CD14-positive monocyte (primary cell): ENCODE data around the gene ZNF549. TPM values are rescaled to one million over a fixed set of nuclear protein-coding genes. Genes with fewer than 3 reads are reported as not detected.

Experiments
- DNase-seq, 3 donors: peaks; one replicate each; pipeline ENCODE4 v3.0.0-alpha.2; 2011 to 2022
- H2AFZ ChIP-seq: 2 replicates; pipeline ENCODE4 v1.6.0; 2012; ENCODE audit warnings: mild to moderate bottlenecking, low read depth, low read length, inconsistent platforms; ENCODE audit not compliant: insufficient read depth, poor library complexity, severe bottlenecking
- H3K27ac ChIP-seq, 2 donors: 1 replicate in 1 of 2; 2 replicates in 1 of 2; pipeline ENCODE4 v1.5.1; 2012 to 2013; ENCODE audit warnings: low read length in 2 of 2, control low read depth in 1 of 2, inconsistent platforms in 1 of 2, low read depth in 1 of 2, mild to moderate bottlenecking in 1 of 2
- H3K27me3 ChIP-seq, 2 donors: one replicate each; pipeline versions ENCODE4 v1.6.0 to v1.6.1; 2011 to 2013; ENCODE audit warnings: low read length in 2 of 2; ENCODE audit not compliant: control insufficient read depth in 2 of 2, insufficient read depth in 2 of 2
- H3K36me3 ChIP-seq, 2 donors: replicated peaks in 1 of 2; 1 replicate in 1 of 2; 2 replicates in 1 of 2; pipeline versions ENCODE4 v1.5.1 to v1.6.1; 2012 to 2013; ENCODE audit warnings: low read length in 2 of 2, control low read depth in 1 of 2, inconsistent platforms in 1 of 2, mild to moderate bottlenecking in 1 of 2; ENCODE audit not compliant: insufficient read depth in 2 of 2, control insufficient read depth in 1 of 2
- H3K4me1 ChIP-seq, 2 donors: 1 replicate in 1 of 2; 2 replicates in 1 of 2; pipeline versions ENCODE4 v1.5.1 to v1.6.1; 2012 to 2013; ENCODE audit warnings: low read length in 2 of 2, control low read depth in 1 of 2, inconsistent platforms in 1 of 2, mild to moderate bottlenecking in 1 of 2, moderate library complexity in 1 of 2; ENCODE audit not compliant: insufficient read depth in 2 of 2, control insufficient read depth in 1 of 2
- H3K4me2 ChIP-seq: replicated peaks from 2 replicates; pipeline ENCODE3; 2012; ENCODE audit warnings: low read length, moderate library complexity, mild to moderate bottlenecking; ENCODE audit not compliant: poor library complexity, severe bottlenecking; ENCODE audit errors: extremely low read depth
- H3K4me3 ChIP-seq, 3 experiments: fragments of 200-600 bp in 1 of 3; sonication (generic) in 1 of 3; replicated peaks in 1 of 3; 1 replicate in 2 of 3; 2 replicates in 1 of 3; pipeline ENCODE4 v1.5.1; 2011 to 2013; ENCODE audit warnings: low read length in 3 of 3, mild to moderate bottlenecking in 3 of 3, control low read depth in 2 of 3, low read depth in 2 of 3, inconsistent platforms in 1 of 3, moderate library complexity in 1 of 3
- H3K79me2 ChIP-seq: 2 replicates; pipeline ENCODE4 v1.6.0; 2012; ENCODE audit warnings: mild to moderate bottlenecking, control low read depth, inconsistent platforms, low read length, moderate library complexity; ENCODE audit not compliant: insufficient read depth
- H3K9ac ChIP-seq: 2 replicates; pipeline ENCODE4 v1.6.0; 2017; ENCODE audit warnings: low read length, mild to moderate bottlenecking; ENCODE audit not compliant: insufficient read depth, poor library complexity, severe bottlenecking
- H3K9me3 ChIP-seq, 2 donors: replicated peaks in 1 of 2; 1 replicate in 1 of 2; 2 replicates in 1 of 2; pipeline versions ENCODE4 v1.5.1 to v1.6.1; 2012 to 2013; ENCODE audit warnings: low read length in 2 of 2, control low read depth in 1 of 2; ENCODE audit not compliant: control insufficient read depth in 1 of 2, insufficient read depth in 1 of 2
- H4K20me1 ChIP-seq: 2 replicates; pipeline ENCODE4 v1.6.0; 2012; ENCODE audit warnings: mild to moderate bottlenecking, low read length, control low read depth, moderate library complexity; ENCODE audit not compliant: insufficient read depth
- H3K27ac Mint-ChIP-seq, 7 donors: one replicate each; pipeline ENCODE4 v1.8.0; 2020; ENCODE audit warnings: mild to moderate bottlenecking in 7 of 7, mixed read lengths in 7 of 7, moderate library complexity in 6 of 7, inconsistent platforms in 2 of 7
- H3K27me3 Mint-ChIP-seq, 3 donors: one replicate each; pipeline ENCODE4 v1.8.0; 2021 to 2022; ENCODE audit warnings: low read depth in 3 of 3, mild to moderate bottlenecking in 3 of 3, mixed read lengths in 3 of 3, moderate library complexity in 3 of 3, inconsistent platforms in 1 of 3
- H3K36me3 Mint-ChIP-seq, 2 donors: one replicate each; pipeline ENCODE4 v1.8.0; 2020; ENCODE audit warnings: mixed read lengths in 2 of 2, inconsistent platforms in 1 of 2, mild to moderate bottlenecking in 1 of 2
- H3K4me1 Mint-ChIP-seq: one replicate; pipeline ENCODE4 v1.8.0; 2020; ENCODE audit warnings: mild to moderate bottlenecking, mixed read lengths
- H3K4me3 Mint-ChIP-seq, 2 donors: one replicate each; pipeline ENCODE4 v1.8.0; 2020; ENCODE audit warnings: mild to moderate bottlenecking in 2 of 2, mixed read lengths in 2 of 2, moderate library complexity in 1 of 2
- H3K9me3 Mint-ChIP-seq, 7 donors: one replicate each; pipeline ENCODE4 v1.8.0; 2020 to 2022; ENCODE audit warnings: mixed read lengths in 7 of 7, mild to moderate bottlenecking in 6 of 7, moderate library complexity in 6 of 7, inconsistent platforms in 2 of 7
- CTCF ChIP-seq: fragments of 200-600 bp; IDR thresholded peaks from one replicate; pipeline ENCODE4 v1.8.0; 2022; ENCODE audit warnings: antibody characterized with exemption, mild to moderate bottlenecking
- WGBS: methylation state at CpG from one replicate; pipeline ENCODE4 v1.1.5; 2013; ENCODE audit warnings: missing lambda C conversion rate; ENCODE audit not compliant: insufficient coverage; 5-methylcytosine and 5-hydroxymethylcytosine counted together
- intact Hi-C, 2 donors: fragments of 100-400 bp; cut with micrococcal nuclease; formaldehyde crosslinking; loops; one replicate each; pipeline versions ENCODE4 v1.15.0 to v1.15.1; 2023
- polyA plus RNA-seq, 3 donors: library from polyadenylated mRNA; depleted of rRNA in 1 of 3; unstranded in 2 of 3; stranded (reverse) in 1 of 3; fragments of 300-500 nt in 2 of 3; fragments of >200 nt in 1 of 3; fragmentation: Illumina TruSeq in 2 of 3; gene quantifications; 1 replicate in 2 of 3; 2 replicates in 1 of 3; pipeline ENCODE4 v1.2.3, GENCODE V29; 2012 to 2021

Gene ZNF549
- polyA plus RNA-seq, 3 donors, result 0.54 to 1.5 (median 0.74) TPM

- DNase-seq, result no peak
- no peak overlapping the region for H3K9ac ChIP-seq
- no peaks in the 10 kb centered on the region for H3K4me1 ChIP-seq
- Mint-ChIP-seq H3K4me1 (no peaks in the 10 kb centered on the region), H3K9me3 (peaks cover 76 to 100% (median 93%) of the 10 kb centered on the region in 7 donors), H3K27ac (no peak overlapping the region), H3K36me3 (peaks cover 68 to 71% of the 10 kb centered on the region in 2 donors), H3K4me3 (no peak overlapping the region), H3K27me3 (peaks cover 0 to 3% (median 0%) of the 10 kb centered on the region in 3 donors)
- H3K4me2 ChIP-seq, result no peak overlapping the region
- peaks cover 31 to 94% of the 10 kb centered on the region in 2 donors for H3K36me3 ChIP-seq
- H3K4me3 ChIP-seq, result peak overlapping the region in 1 of 3 experiments; percentile 44
- no peaks in the 10 kb centered on the region for H4K20me1 ChIP-seq
- no peak overlapping the region for H2AFZ ChIP-seq
- H3K27ac ChIP-seq, result no peak overlapping the region
- intact Hi-C loops, result no loop called here
- no peaks in the 10 kb centered on the region for H3K27me3 ChIP-seq
- H3K9me3 ChIP-seq, result peaks cover 79 to 100% of the 10 kb centered on the region in 2 donors
- H3K79me2 ChIP-seq, result no peaks in the 10 kb centered on the region
- TF ChIP-seq CTCF, result no peak
- 80% methylated on average over 1 of the region's 7 CpGs for WGBS
Observed at GRCh38 chr19:57537953-57538547, 10.9 kb downstream of the ZNF549 start.

GRCh38 chr19:57546513-57546912, 19.4 kb downstream of the ZNF549 start:
- H3K4me1 Mint-ChIP-seq, result no peaks in the 10 kb centered on the region
- no peak for DNase-seq
- no peak overlapping the region for H3K4me3 Mint-ChIP-seq
- peak overlapping the region in 1 of 3 experiments; percentile 47 for H3K4me3 ChIP-seq
- H3K27ac Mint-ChIP-seq, result no peak overlapping the region
- H3K27me3 Mint-ChIP-seq, result peaks cover 0 to 4% (median 0%) of the 10 kb centered on the region in 3 donors
- no peak overlapping the region for H3K4me2 ChIP-seq
- no peak overlapping the region for H3K9ac ChIP-seq
- intact Hi-C loops, result no loop called here
- WGBS, result 100% methylated on average over 1 of the region's 1 CpG
- H2AFZ ChIP-seq, result no peak overlapping the region
- peaks cover 61 to 98% of the 10 kb centered on the region in 2 donors for H3K9me3 ChIP-seq
- H4K20me1 ChIP-seq, result no peaks in the 10 kb centered on the region
- H3K79me2 ChIP-seq, result no peaks in the 10 kb centered on the region
- no peak for TF ChIP-seq CTCF
- no peak overlapping the region for H3K27ac ChIP-seq
- no peaks in the 10 kb centered on the region for H3K27me3 ChIP-seq
- peaks cover 57 to 97% (median 85%) of the 10 kb centered on the region in 7 donors for H3K9me3 Mint-ChIP-seq
- peaks cover 59 to 74% of the 10 kb centered on the region in 2 donors for H3K36me3 Mint-ChIP-seq
- H3K36me3 ChIP-seq, result peaks cover 16 to 97% of the 10 kb centered on the region in 2 donors
- H3K4me1 ChIP-seq, result no peaks in the 10 kb centered on the region
